Measurements from ENCODE around the gene SIT1.
"Not testable (repeated sequence)": the region's sequence is repeated elsewhere in the genome, so short reads cannot be mapped to it uniquely, and the experiment has no call there.

The SIT1 gene

DNA sequence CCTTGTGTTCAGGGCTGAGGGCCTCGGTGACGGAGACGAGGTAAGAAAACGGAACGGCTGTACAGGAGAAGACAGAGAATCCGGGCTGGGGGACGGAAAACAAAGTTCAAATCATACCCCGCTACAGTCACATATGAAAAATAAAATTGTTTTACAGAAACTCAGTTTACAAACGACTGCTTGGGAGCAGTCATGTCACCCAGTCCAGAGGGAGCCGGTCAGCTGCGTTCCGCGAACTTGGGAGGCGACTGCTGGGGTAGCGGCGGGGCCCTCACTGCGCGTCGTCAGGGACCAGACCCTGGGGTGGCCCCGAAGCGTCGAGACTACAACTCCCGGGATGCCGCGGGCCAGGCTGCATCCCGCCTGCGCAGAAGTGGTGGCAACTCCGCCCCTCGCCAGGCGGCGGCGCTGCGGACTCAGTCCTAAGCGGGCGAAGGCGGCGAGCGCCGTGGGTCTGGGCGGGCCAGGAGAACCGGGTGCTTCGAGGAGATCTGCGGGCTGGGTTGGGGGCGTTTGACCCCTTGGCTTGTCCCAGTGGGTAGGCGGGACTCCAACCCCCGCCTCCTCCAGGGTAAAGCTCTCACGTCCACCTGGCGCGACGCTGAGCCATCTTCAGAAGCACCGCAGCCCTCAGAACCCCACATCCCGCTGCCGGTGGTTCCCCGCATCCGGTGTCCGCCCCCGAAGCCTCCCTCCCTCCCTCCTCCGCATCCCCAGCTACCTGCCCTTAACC lies 4.0 kb downstream of the SIT1 start:
- DNase-seq (ENCODE audit: low spot score): peak; percentile 92
- in situ Hi-C loops (cut with MboI; ENCODE audit: low pct_unique_long_range_greater_than_20kb, low sequenced_read_pairs, unreplicated experiment): no loop called here
- TF ChIP-seq, protein P1, sequence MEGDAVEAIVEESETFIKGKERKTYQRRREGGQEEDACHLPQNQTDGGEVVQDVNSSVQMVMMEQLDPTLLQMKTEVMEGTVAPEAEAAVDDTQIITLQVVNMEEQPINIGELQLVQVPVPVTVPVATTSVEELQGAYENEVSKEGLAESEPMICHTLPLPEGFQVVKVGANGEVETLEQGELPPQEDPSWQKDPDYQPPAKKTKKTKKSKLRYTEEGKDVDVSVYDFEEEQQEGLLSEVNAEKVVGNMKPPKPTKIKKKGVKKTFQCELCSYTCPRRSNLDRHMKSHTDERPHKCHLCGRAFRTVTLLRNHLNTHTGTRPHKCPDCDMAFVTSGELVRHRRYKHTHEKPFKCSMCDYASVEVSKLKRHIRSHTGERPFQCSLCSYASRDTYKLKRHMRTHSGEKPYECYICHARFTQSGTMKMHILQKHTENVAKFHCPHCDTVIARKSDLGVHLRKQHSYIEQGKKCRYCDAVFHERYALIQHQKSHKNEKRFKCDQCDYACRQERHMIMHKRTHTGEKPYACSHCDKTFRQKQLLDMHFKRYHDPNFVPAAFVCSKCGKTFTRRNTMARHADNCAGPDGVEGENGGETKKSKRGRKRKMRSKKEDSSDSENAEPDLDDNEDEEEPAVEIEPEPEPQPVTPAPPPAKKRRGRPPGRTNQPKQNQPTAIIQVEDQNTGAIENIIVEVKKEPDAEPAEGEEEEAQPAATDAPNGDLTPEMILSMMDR (IDR thresholded peaks at IDR 0.05; ENCODE audit: extremely low read depth, insufficient read depth, missing control alignments): peak; percentile 98

GRCh38 chr9:35646153-35646532 lies 4.6 kb downstream of the SIT1 start:
- peak; percentile 24 for DNase-seq (ENCODE audit: low spot score)
- TF ChIP-seq, protein P1 (IDR thresholded peaks at IDR 0.05; ENCODE audit: extremely low read depth, insufficient read depth, missing control alignments): no peak
- in situ Hi-C loops (cut with MboI; ENCODE audit: low pct_unique_long_range_greater_than_20kb, low sequenced_read_pairs, unreplicated experiment): no loop called here

DNA sequence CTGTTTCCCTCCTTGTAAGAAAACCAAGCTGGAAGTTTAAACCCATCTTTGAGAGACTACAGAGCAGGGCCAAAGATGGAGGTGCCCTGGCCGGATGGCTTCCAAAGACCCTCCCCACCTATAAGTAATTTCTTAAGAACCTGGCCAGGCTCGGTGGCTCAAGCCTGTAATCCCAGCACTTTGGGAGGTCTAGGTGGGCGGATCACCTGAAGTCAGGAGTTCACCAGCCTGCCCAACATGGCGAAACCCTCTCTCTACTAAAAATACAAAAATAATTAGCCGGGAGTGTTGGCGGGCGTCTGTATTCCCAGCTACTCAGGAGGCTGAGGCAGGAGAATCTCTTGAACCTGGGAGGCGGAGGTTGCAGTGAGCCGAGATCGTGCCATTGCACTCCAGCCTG lies 5.0 kb downstream of the SIT1 start:
- DNase-seq (ENCODE audit: low spot score); in situ Hi-C loops (cut with MboI; ENCODE audit: low pct_unique_long_range_greater_than_20kb, low sequenced_read_pairs, unreplicated experiment): not testable (repeated sequence)

DNA sequence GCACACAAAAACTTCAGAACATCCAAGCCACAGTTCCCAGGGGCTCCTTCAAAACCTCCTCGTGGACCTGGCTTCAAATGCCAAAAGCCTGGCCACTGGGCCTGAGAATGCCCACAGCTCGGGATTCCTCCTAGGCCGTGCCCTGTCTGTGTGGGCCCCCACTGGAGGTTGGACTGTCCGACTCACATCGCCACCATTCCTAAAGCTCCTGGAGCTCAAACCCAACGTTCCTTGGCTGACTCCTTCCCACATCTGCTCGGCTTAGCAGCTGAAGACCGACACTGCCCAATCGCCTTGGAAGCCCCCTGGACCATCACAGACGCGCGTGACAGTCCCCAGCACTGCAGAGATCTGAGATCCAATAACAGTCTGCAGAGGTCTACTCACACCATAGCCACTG lies 7.7 kb downstream of the SIT1 start:
- TF ChIP-seq, protein P1 (IDR thresholded peaks at IDR 0.05; ENCODE audit: extremely low read depth, insufficient read depth, missing control alignments): no peak
- in situ Hi-C loops (cut with MboI; ENCODE audit: low pct_unique_long_range_greater_than_20kb, low sequenced_read_pairs, unreplicated experiment): no loop called here
- no peak for DNase-seq (ENCODE audit: low spot score)

DNA sequence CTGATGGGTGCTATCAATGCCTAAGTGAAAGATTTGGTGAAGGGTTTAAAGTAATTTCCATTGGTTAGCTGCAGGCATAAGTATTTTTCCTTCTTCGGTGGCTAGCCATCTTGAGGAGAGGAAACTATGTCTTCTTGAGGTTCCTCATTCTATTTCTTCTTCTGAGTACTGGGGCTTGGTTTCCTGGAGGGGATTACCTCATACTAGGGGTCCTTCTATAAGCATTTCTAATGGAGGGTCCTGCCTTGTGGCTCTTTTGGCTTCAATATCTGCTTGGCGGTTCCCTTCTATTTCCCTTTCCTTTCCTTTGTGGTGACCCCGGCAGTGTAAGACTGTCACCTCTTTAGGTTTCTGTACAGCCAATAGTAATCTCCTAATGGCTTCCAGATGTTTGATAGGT lies 9.3 kb downstream of the SIT1 start:
- DNase-seq (ENCODE audit: low spot score); in situ Hi-C loops (cut with MboI; ENCODE audit: low pct_unique_long_range_greater_than_20kb, low sequenced_read_pairs, unreplicated experiment): not testable (repeated sequence)

DNA sequence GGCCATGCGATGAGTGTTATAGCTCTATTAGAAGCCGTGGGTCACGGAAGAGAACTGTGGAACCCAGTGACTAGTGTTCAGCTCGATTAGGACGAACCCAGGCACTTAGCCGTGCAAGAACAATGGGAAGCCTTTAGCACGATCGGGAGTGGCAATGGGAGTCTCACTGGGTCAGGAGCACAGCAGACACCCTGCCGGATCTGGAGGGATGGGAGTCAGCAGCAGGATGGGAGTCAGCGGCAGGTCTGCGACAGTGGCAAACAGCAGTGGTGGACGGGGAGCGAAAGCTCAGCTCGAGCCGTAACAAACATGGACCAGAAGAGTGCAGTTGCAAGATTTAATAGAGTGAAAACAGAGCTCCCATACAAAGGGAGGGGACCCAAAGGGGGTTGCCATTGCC lies 10.3 kb downstream of the SIT1 start:
- in situ Hi-C loops (cut with MboI; ENCODE audit: low pct_unique_long_range_greater_than_20kb, low sequenced_read_pairs, unreplicated experiment); DNase-seq (ENCODE audit: low spot score): not testable (repeated sequence)

GRCh38 chr9:35639631-35640030 lies 11.1 kb downstream of the SIT1 start:
- in situ Hi-C loops (cut with MboI; ENCODE audit: low pct_unique_long_range_greater_than_20kb, low sequenced_read_pairs, unreplicated experiment): no loop called here
- no peak for DNase-seq (ENCODE audit: low spot score)
- TF ChIP-seq, protein P1 (IDR thresholded peaks at IDR 0.05; ENCODE audit: extremely low read depth, insufficient read depth, missing control alignments): no peak

GRCh38 chr9:35639225-35639624 lies 11.5 kb downstream of the SIT1 start:
- in situ Hi-C loops (cut with MboI; ENCODE audit: low pct_unique_long_range_greater_than_20kb, low sequenced_read_pairs, unreplicated experiment); DNase-seq (ENCODE audit: low spot score): not testable (repeated sequence)

DNA sequence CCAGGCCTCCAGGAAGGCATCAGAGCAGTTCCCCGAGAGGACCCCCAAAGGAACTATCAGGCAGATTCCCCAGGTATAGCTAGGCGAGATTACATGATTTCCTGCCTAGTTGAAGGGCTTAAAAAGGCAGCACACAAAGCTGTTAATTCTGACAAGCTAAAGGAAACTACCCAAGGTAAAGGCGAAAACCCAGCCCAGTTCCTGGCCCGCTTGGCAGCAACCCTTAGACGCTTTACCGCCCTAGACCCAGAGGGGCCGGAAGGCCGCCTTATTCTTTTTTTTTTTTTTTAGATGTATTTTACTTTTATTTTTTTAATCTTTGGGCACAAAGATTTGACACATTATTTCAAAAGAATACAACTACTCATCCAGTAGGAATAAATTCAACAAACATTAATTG lies 12.0 kb downstream of the SIT1 start:
- in situ Hi-C loops (cut with MboI; ENCODE audit: low pct_unique_long_range_greater_than_20kb, low sequenced_read_pairs, unreplicated experiment); DNase-seq (ENCODE audit: low spot score): not testable (repeated sequence)

DNA sequence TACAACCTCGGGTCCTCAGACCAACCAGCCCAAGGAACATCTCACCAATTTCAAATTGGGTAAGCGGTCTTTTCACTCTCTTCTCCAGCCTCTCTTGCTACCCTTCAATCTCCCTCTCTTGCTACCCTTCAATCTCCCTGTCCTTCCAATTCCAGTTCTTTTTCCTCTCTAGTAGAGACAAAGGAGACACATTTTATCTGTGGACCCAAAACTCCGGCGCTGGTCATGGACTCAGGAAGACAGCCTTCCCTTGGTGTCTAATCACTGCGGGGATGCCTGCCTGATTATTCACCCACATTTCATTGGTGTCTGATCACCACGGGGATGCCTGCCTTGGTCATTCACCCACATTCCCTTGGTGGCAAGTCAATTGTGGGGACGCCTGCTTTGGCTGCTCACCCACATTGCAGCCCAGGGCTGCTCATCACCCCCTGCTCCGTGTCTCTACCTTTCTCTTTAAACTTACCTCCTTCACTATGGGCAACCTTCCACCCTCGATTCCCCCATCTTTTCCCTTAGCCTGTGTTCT lies 13.2 kb downstream of the SIT1 start:
- DNase-seq (ENCODE audit: low spot score); in situ Hi-C loops (cut with MboI; ENCODE audit: low pct_unique_long_range_greater_than_20kb, low sequenced_read_pairs, unreplicated experiment): not testable (repeated sequence)

- in situ Hi-C loops (cut with MboI; ENCODE audit: low pct_unique_long_range_greater_than_20kb, low sequenced_read_pairs, unreplicated experiment); DNase-seq (ENCODE audit: low spot score): not testable (repeated sequence)
Observed at GRCh38 chr9:35636877-35637246, 13.9 kb downstream of the SIT1 start.
